Measurements from ENCODE around the gene SORCS1. TPM values are rescaled to one million over a fixed set of nuclear protein-coding genes. Genes with fewer than 3 reads are reported as not detected.

SORCS1 gene
- total and polyA plus RNA-seq, 4 experiments from 2014 or later: not detected

GRCh38 chr10:106608066-106608465, 556.4 kb downstream of the SORCS1 start:
- no peaks in the 10 kb centered on the region for H3K4me1 Mint-ChIP-seq
- peaks cover 0 to 2% of the 10 kb centered on the region in 2 donors for H3K27me3 Mint-ChIP-seq
- no peak for DNase-seq
- no peaks in the 10 kb centered on the region for H3K36me3 ChIP-seq (ENCODE audit: insufficient read depth, low read length)
- CTCF ChIA-PET (ENCODE audit: partially characterized antibody): no interaction called here
- POLR2A ChIA-PET (ENCODE audit: partially characterized antibody): no interaction called here
- intact Hi-C loops (cut with micrococcal nuclease): no loop called here
- H3K4me1 ChIP-seq (ENCODE audit: insufficient read depth, low read length): no peaks in the 10 kb centered on the region
- peaks cover 0 to 3% of the 10 kb centered on the region in 2 donors for H3K9me3 ChIP-seq (ENCODE audit: control insufficient read depth in 1 of 2, low read length in 2 of 2)
- H3K4me3 ChIP-seq (ENCODE audit: low read length in 2 of 2): no peak overlapping the region
- no peaks in the 10 kb centered on the region for H3K36me3 Mint-ChIP-seq
- no peaks in the 10 kb centered on the region for H3K27me3 ChIP-seq (ENCODE audit: insufficient read depth, low read length)
- H3K27ac Mint-ChIP-seq: no peak overlapping the region
- peaks cover 0 to 5% (median 3%) of the 10 kb centered on the region in 8 donors for H3K9me3 Mint-ChIP-seq
- H3K4me3 Mint-ChIP-seq: no peak overlapping the region
- no peak overlapping the region for H3K27ac ChIP-seq (ENCODE audit: low read depth, low read length)

DNA sequence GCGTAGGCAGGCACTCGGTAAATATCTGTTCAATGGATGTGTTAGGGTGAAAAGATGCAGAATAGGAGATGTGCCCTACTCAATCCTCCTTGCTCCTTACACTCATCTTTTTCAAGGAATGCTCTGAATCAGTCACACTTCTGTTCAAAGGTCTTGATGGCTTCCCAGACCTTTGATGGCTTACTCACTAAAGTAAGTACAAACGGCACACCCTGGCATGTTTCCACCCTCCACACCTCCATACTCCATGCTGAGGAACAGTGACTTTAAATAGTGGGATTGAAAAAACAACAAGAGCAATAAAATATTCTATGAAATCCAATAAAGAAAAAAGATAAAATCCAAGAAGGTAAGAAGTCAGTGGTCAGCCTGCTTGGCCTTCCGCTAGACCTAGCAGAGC, 569.2 kb downstream of the SORCS1 start:
- Mint-ChIP-seq H3K27me3 (no peaks in the 10 kb centered on the region), H3K36me3 (no peaks in the 10 kb centered on the region), H3K4me3 (no peak overlapping the region), H3K27ac (no peak overlapping the region), H3K4me1 (no peaks in the 10 kb centered on the region), H3K9me3 (peaks cover 0 to 10% (median under 1%) of the 10 kb centered on the region in 8 donors)
- H3K4me3 ChIP-seq (ENCODE audit: low read length in 2 of 2): no peak overlapping the region
- no peak overlapping the region for H3K27ac ChIP-seq (ENCODE audit: low read depth, low read length)
- no peaks in the 10 kb centered on the region for H3K36me3 ChIP-seq (ENCODE audit: insufficient read depth, low read length)
- DNase-seq: no peak
- ChIA-PET CTCF (ENCODE audit: partially characterized antibody) (no interaction called here), POLR2A (ENCODE audit: partially characterized antibody) (no interaction called here)
- H3K4me1 ChIP-seq (ENCODE audit: insufficient read depth, low read length): no peaks in the 10 kb centered on the region
- no peaks in the 10 kb centered on the region for H3K27me3 ChIP-seq (ENCODE audit: insufficient read depth, low read length)
- H3K9me3 ChIP-seq (ENCODE audit: control insufficient read depth in 1 of 2, low read length in 2 of 2): no peaks in the 10 kb centered on the region
- intact Hi-C loops (cut with micrococcal nuclease): no loop called here

- intact Hi-C loops (cut with micrococcal nuclease): no loop called here
- ChIA-PET CTCF (ENCODE audit: partially characterized antibody) (no interaction called here), POLR2A (ENCODE audit: partially characterized antibody) (no interaction called here)
- Mint-ChIP-seq H3K4me3 (no peak overlapping the region), H3K27me3 (no peaks in the 10 kb centered on the region), H3K27ac (no peak overlapping the region), H3K9me3 (peaks cover 0 to 10% (median 2%) of the 10 kb centered on the region in 8 donors), H3K36me3 (no peaks in the 10 kb centered on the region), H3K4me1 (no peaks in the 10 kb centered on the region)
- H3K9me3 ChIP-seq (ENCODE audit: control insufficient read depth in 1 of 2, low read length in 2 of 2): no peaks in the 10 kb centered on the region
- no peak overlapping the region for H3K4me3 ChIP-seq (ENCODE audit: low read length in 2 of 2)
- no peaks in the 10 kb centered on the region for H3K4me1 ChIP-seq (ENCODE audit: insufficient read depth, low read length)
- no peaks in the 10 kb centered on the region for H3K36me3 ChIP-seq (ENCODE audit: insufficient read depth, low read length)
- DNase-seq: no peak
- H3K27me3 ChIP-seq (ENCODE audit: insufficient read depth, low read length): no peaks in the 10 kb centered on the region
- H3K27ac ChIP-seq (ENCODE audit: low read depth, low read length): no peak overlapping the region
Measured at GRCh38 chr10:106593876-106594275, 570.6 kb downstream of the SORCS1 start.

DNA sequence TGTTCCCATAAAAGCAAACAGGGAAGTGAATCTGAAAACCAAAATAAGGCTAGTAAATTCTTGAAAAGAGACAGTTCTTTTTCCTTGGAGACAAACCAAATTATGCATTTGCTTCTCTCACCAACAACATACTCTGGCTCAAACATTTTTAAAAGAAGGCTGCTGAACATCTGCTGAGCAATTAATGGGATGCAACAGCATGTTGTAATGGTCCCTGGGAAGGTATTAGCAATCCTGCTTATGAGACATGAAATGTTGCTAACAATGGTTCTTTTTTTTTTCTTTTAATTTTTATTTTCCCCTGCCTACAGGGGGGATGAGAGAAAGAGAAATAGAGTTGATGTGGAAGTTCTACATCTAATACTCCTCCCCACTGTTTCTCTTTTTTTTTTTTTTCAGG, 572.1 kb downstream of the SORCS1 start:
- Mint-ChIP-seq H3K36me3 (no peaks in the 10 kb centered on the region), H3K27ac (no peak overlapping the region), H3K4me3 (no peak overlapping the region), H3K27me3 (no peaks in the 10 kb centered on the region), H3K4me1 (no peaks in the 10 kb centered on the region), H3K9me3 (peaks cover 0 to 10% (median 2%) of the 10 kb centered on the region in 8 donors)
- CTCF ChIA-PET (ENCODE audit: partially characterized antibody): interaction anchor here (1.0 kb wide), 1 partner anchor 10 kb away, joined by 3 read pairs; no protein-coding TSS in a partner anchor
- intact Hi-C loops (cut with micrococcal nuclease): no loop called here
- DNase-seq: no peak
- Histone ChIP-seq H3K27me3 (ENCODE audit: insufficient read depth, low read length) (no peaks in the 10 kb centered on the region), H3K27ac (ENCODE audit: low read depth, low read length) (no peak overlapping the region), H3K36me3 (ENCODE audit: insufficient read depth, low read length) (no peaks in the 10 kb centered on the region), H3K4me3 (ENCODE audit: low read length in 2 of 2) (no peak overlapping the region), H3K4me1 (ENCODE audit: insufficient read depth, low read length) (no peaks in the 10 kb centered on the region), H3K9me3 (ENCODE audit: control insufficient read depth in 1 of 2, low read length in 2 of 2) (no peaks in the 10 kb centered on the region)
- POLR2A ChIA-PET (ENCODE audit: partially characterized antibody): no interaction called here

DNA sequence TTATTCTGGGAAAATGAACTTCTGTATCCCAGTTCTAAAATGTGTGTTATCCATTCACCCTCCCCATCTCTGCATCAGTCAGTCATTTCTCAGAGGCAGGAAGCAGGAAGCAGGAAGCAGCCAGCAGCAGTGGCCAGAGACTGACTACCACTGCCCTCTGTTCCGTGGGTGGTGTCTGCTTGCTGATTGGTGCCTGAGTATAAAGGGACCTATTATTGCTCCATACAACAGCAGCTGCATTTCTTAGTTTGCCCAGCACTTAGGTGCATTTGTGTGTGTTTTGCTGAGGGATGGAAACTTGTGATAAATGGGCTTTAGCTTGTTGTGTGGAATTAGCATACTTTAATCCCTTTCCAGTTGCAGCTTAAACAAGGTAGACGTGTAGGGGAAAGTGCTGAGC, 582.2 kb downstream of the SORCS1 start:
- Histone ChIP-seq H3K36me3 (ENCODE audit: insufficient read depth, low read length) (no peaks in the 10 kb centered on the region), H3K4me1 (ENCODE audit: insufficient read depth, low read length) (no peaks in the 10 kb centered on the region), H3K27me3 (ENCODE audit: insufficient read depth, low read length) (no peaks in the 10 kb centered on the region), H3K27ac (ENCODE audit: low read depth, low read length) (no peak overlapping the region), H3K4me3 (ENCODE audit: low read length in 2 of 2) (no peak overlapping the region), H3K9me3 (ENCODE audit: control insufficient read depth in 1 of 2, low read length in 2 of 2) (no peaks in the 10 kb centered on the region)
- Mint-ChIP-seq H3K36me3 (no peaks in the 10 kb centered on the region), H3K27me3 (no peaks in the 10 kb centered on the region), H3K4me3 (no peak overlapping the region), H3K4me1 (no peaks in the 10 kb centered on the region), H3K9me3 (peaks cover 0 to 11% (median 3%) of the 10 kb centered on the region in 8 donors), H3K27ac (no peak overlapping the region)
- ChIA-PET POLR2A (ENCODE audit: partially characterized antibody) (no interaction called here), CTCF (ENCODE audit: partially characterized antibody) (no interaction called here)
- intact Hi-C loops (cut with micrococcal nuclease): no loop called here
- no peak for DNase-seq

DNA sequence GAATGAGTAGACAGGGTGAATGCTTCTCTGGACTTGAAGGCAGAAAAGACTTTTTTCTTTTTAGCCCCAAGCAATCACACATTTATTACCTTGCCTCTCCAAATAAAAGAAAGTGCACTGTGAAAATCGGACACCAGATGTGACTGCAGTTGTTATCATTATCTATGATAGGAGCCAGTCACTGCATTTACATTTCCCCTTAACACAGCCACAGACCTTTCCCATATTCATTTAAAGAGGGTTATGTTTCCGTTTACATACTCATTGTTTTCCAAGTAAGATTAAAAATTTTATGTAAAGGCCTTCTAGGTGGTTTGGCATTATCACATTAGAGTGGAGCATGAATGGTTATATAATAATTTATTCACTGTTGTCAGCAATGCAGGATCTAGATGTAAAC, 586.8 kb downstream of the SORCS1 start:
- Histone ChIP-seq H3K36me3 (ENCODE audit: insufficient read depth, low read length) (no peaks in the 10 kb centered on the region), H3K27me3 (ENCODE audit: insufficient read depth, low read length) (no peaks in the 10 kb centered on the region), H3K27ac (ENCODE audit: low read depth, low read length) (no peak overlapping the region), H3K4me1 (ENCODE audit: insufficient read depth, low read length) (no peaks in the 10 kb centered on the region), H3K4me3 (ENCODE audit: low read length in 2 of 2) (no peak overlapping the region), H3K9me3 (ENCODE audit: control insufficient read depth in 1 of 2, low read length in 2 of 2) (no peaks in the 10 kb centered on the region)
- Mint-ChIP-seq H3K27me3 (no peaks in the 10 kb centered on the region), H3K36me3 (no peaks in the 10 kb centered on the region), H3K9me3 (peaks cover 0 to 8% (median 4%) of the 10 kb centered on the region in 8 donors), H3K27ac (no peak overlapping the region), H3K4me3 (no peak overlapping the region), H3K4me1 (no peaks in the 10 kb centered on the region)
- intact Hi-C loops (cut with micrococcal nuclease): no loop called here
- CTCF ChIA-PET (ENCODE audit: partially characterized antibody): no interaction called here
- DNase-seq: no peak
- POLR2A ChIA-PET (ENCODE audit: partially characterized antibody): no interaction called here

GRCh38 chr10:106577266-106577665, 587.2 kb downstream of the SORCS1 start:
- CTCF ChIA-PET (ENCODE audit: partially characterized antibody): no interaction called here
- H3K27me3 ChIP-seq (ENCODE audit: insufficient read depth, low read length): no peaks in the 10 kb centered on the region

DNA sequence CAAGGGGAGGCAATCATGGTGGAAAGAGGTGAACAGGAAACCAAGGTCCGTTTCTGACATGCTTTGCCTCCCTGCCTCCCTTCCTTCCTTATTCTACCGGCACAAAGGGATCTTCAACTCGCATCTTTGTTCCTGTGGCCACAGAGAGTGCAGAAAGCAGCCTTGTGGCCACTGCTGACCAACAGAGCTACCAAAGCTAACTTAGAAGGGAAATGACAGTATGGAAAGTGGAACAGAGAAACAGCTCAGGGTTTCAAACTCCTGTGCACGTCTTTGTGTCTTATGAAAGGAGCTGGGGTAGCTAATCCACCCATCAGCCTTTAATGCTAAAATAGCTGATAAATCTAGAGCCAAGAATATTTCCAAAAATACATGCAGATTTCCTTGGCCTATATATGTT, 588.0 kb downstream of the SORCS1 start:
- Histone ChIP-seq H3K27me3 (ENCODE audit: insufficient read depth, low read length) (no peaks in the 10 kb centered on the region), H3K9me3 (ENCODE audit: control insufficient read depth in 1 of 2, low read length in 2 of 2) (no peaks in the 10 kb centered on the region), H3K4me1 (ENCODE audit: insufficient read depth, low read length) (no peaks in the 10 kb centered on the region), H3K27ac (ENCODE audit: low read depth, low read length) (no peak overlapping the region), H3K36me3 (ENCODE audit: insufficient read depth, low read length) (no peaks in the 10 kb centered on the region), H3K4me3 (ENCODE audit: low read length in 2 of 2) (no peak overlapping the region)
- no peaks in the 10 kb centered on the region for H3K36me3 Mint-ChIP-seq
- ChIA-PET POLR2A (ENCODE audit: partially characterized antibody) (no interaction called here), CTCF (ENCODE audit: partially characterized antibody) (no interaction called here)
- no peak for DNase-seq
- no peaks in the 10 kb centered on the region for H3K4me1 Mint-ChIP-seq
- H3K27ac Mint-ChIP-seq: no peak overlapping the region
- intact Hi-C loops (cut with micrococcal nuclease): no loop called here
- H3K4me3 Mint-ChIP-seq: no peak overlapping the region
- H3K9me3 Mint-ChIP-seq: peaks cover 0 to 8% (median 4%) of the 10 kb centered on the region in 8 donors
- H3K27me3 Mint-ChIP-seq: no peaks in the 10 kb centered on the region

More at GRCh38 chr10:106577266-106577665, 587.2 kb downstream of the SORCS1 start:
- POLR2A ChIA-PET (ENCODE audit: partially characterized antibody): no interaction called here
- no peaks in the 10 kb centered on the region for H3K4me1 Mint-ChIP-seq
- no peak overlapping the region for H3K27ac ChIP-seq (ENCODE audit: low read depth, low read length)
- H3K27ac Mint-ChIP-seq: no peak overlapping the region
- no peak overlapping the region for H3K4me3 Mint-ChIP-seq
- H3K4me1 ChIP-seq (ENCODE audit: insufficient read depth, low read length): no peaks in the 10 kb centered on the region
- no peaks in the 10 kb centered on the region for H3K36me3 ChIP-seq (ENCODE audit: insufficient read depth, low read length)
- no peaks in the 10 kb centered on the region for H3K9me3 ChIP-seq (ENCODE audit: control insufficient read depth in 1 of 2, low read length in 2 of 2)
- DNase-seq: no peak
- no peaks in the 10 kb centered on the region for H3K36me3 Mint-ChIP-seq
- intact Hi-C loops (cut with micrococcal nuclease): no loop called here
- H3K27me3 Mint-ChIP-seq: no peaks in the 10 kb centered on the region
- peaks cover 0 to 8% (median 4%) of the 10 kb centered on the region in 8 donors for H3K9me3 Mint-ChIP-seq
- H3K4me3 ChIP-seq (ENCODE audit: low read length in 2 of 2): no peak overlapping the region
